GM21515 (cell line): ENCODE measurements around the gene HOXB6.

ENCODE experiments used
- ATAC-seq: cut with Tn5 transposase; IDR thresholded peaks from one replicate; pipeline ENCODE4 v1.9.1; 2021; ENCODE audit not compliant: unreplicated experiment

The HOXB6 gene

DNA sequence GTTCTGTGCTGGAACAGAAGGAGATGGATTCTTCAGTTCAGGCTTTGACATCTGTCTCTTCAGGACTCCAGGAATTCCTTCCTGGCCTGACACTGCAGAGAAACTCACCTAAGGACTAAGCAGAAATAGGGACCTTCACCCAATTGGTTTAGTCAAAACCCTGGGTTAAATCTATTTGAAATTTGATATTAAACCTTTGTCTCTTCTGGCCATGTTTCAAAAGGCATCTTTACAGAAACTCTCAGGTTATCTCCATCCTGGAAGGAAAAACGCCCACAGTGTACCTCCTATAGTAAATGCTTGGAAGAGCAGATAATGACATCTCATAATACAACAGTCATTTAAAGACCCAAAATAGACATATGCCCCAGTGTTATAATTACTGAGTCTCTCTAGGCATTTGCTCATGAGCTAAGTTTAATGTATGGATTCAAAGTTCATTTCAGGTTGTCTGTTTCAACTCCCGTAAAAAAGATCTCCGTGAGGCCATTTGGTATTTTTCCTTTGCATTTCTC is 21.0 kb downstream of the HOXB6 start:
- ATAC-seq = no peak

DNA sequence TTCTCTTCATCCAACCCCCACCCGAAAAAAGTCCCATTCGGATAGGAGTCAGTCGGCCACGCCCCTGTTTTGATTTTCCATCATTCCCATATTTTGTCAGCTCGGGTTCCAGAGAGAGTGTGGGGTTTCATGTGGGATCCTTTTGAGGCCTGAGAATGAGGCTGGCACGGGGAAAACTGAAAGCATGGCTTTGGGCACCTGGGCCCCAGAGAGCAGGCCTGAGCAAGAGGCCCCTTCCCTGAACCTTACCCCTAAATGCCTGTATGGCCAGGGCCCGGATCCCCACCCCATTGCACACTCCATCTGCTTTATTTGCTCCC is 22.1 kb downstream of the HOXB6 start:
- ATAC-seq = no peak

DNA sequence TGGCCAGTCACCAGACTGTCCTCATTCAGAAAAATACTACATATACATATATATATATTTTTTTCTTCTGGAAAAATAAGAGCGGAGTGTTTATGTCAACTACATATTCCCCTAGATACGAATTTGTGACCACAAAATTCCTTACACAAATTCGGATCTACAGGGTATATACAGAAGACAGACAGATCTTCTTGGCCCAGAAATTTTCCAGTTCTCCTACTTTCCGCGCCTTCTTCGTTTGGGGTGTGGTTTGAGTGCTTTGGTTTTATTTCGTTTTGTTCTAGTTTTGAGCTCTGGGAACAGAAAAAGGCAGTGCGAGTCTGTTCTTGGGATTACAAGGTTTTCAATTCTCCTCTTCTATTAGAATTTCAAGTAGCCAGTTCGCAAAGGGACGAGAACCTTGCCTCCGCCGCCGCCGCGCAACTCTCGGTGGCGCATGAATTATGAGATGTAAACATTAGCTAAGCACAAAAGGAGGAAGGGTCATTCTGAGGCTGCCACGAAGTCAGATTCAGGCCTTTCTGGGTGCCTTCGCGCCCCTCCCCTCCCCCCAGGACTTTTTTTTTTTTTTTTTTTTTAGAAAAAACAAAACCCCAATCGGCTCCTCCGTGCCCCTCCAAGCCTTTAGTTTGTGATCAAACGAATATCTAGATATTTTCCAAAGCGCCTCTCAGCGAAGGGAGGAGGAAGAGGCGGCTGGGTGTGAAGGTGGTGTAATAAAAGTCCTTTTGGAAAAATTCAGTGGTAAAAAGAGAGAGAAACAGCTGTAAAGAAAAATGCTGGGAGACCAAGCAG is 24.8 kb downstream of the HOXB6 start:
- no peak for ATAC-seq

DNA sequence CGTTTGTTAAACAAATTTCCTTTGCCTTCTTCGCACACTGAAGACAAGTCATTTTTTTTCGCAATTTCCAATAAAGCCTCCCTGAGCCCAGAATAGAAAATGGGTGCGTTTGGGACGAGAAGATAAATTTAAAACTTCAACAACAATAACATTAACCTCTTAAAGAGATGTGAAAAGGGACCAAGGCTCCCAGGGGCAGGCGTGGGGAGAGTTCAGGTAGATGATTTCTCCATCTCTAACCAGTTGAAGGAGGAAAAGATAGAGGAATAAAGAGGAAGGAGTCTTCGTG is 25.4 kb downstream of the HOXB6 start:
- no peak for ATAC-seq

DNA sequence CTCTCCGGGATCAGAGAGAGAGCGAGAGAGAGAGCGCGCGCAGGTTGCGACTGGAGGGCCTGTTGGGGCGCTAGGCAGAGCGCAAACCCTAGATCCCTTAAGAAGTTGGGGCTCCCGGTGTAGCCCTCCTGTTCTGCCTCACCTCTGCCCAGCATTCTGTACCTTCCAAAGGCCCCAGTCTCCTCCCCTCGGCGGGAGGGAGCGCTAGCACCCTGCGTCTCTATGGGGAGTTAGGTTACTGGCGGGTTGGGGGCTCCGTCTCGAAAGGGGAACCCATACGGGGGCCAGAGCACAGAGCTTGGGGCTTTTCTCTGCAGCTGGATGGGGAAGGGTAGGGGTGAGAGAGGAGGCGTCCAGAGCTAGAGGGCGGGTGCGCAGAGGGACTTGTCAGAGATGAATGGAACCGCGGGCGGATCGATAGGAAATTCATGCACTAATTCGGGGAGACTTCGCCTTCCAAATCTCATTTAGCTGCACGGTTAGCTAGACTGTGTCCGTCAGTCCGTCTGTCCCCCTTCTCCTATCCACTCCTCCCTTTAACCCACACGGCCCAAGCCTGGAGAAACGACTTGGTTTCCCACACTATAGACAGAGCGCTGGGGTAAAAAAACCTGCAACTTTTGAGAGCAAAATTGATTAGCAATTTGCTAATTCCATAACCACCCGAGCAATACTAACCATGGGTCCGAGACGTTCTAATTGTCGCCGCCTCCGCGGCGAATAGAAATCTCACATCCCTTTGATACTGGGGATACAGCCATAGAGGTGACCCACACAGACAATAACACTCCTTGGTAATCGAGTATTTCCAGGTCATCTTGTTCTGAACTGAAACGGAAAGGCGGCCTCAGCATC is 25.9 kb downstream of the HOXB6 start:
- no peak for ATAC-seq

DNA sequence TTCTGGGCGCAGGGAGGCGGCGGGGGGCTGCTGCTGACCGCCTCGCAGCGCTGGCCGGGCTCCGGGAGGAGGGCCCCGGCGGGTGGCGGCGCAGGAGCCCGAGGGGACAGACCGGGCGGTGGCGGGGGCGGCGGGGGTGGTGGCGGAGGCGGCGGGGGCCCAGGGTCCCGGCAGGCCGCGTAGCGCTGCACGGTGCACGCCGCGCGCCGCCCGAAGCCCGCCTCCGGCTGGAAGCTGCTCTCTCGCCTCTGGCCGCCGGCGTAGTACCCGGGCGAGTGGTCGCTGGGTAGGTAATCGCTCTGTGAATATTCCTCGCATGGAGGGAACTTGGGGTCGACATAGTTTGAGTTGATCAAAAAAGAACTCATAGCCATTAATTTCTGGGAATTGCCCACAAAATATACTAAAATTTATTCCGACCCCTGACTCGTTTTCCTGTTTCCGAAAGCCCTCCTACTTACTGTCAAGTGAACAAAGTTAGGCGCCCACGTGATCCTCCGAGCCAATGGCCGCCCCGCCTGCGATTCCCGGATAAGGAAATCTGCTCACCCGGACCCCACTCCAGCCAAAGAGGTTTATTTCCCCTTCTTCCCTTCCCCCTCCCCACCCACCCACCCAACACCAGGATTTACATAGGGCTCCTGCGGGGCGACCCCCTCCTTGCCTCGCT is 26.7 kb downstream of the HOXB6 start, which contains the start of gene HOXB4:
Gene HOXB4 (minus strand): TSS at position 405 of the 670 bp plus-strand sequence. CDS start 31 bp downstream, at position 374.
- no peak for ATAC-seq

DNA sequence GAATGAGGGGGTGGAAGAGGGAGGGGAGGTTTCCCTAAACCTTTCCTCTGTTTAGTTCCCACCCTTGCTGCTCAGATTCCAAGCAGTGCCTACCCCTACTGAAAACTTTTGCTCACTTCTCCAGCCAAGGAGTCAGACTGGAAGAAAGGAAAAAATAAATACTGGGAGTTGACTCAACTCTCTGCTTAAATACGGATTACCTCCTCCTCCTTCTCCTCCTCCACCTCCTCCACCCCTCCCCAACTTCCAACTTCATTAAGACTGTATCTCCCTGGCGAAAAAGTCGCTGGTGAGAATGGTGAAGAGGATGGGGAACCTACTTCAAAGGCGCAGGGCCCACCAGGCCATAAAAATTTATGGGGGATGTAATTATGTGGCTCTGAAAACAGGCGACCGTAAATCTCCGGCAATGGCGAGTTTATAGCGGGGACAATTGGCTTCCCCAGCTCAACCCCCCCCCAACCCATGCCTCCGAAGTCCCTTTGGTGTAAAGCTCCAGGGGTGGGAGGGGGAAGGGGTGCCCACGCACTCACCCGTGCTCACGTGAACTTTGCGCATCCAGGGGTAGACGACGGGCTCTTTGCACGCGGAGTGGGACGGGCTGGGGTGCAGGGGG is 27.3 kb downstream of the HOXB6 start:
- no peak for ATAC-seq

DNA sequence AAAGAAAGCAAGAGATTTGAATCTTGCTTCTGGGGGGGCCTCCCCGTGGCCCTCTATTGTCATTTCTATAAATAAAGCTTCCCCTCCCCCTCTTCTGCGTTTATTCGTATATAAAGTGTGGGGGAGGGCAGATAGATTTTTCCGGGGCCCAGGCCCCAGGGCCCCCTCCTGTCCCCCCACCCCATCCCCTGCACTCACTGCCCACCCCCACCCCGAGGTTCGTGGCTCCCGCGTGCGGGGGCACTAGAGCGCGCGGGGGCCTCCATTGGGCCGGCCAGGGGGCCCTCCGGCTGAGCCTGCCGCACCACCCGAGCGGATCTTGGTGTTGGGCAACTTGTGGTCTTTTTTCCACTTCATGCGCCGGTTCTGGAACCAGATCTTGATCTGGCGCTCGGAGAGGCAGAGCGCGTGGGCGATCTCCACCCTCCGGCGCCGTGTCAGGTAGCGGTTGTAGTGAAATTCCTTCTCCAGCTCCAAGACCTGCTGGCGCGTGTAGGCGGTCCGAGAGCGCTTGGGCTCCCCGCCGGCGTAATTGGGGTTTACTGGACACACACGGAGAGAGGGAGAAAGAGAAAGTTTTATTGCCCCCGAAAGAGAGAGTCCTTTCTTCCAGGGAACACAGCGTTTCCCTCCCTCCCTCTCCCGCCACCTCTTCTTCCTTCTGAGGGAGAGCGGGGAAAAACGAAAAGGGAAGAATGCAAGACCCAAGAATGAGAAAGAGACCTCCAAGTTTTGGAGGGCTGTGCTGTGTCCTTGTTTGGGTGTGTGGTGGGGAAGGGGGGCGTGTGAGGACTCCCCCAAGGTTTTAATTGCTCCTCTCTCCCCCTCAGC is 28.1 kb downstream of the HOXB6 start:
- no peak for ATAC-seq

DNA sequence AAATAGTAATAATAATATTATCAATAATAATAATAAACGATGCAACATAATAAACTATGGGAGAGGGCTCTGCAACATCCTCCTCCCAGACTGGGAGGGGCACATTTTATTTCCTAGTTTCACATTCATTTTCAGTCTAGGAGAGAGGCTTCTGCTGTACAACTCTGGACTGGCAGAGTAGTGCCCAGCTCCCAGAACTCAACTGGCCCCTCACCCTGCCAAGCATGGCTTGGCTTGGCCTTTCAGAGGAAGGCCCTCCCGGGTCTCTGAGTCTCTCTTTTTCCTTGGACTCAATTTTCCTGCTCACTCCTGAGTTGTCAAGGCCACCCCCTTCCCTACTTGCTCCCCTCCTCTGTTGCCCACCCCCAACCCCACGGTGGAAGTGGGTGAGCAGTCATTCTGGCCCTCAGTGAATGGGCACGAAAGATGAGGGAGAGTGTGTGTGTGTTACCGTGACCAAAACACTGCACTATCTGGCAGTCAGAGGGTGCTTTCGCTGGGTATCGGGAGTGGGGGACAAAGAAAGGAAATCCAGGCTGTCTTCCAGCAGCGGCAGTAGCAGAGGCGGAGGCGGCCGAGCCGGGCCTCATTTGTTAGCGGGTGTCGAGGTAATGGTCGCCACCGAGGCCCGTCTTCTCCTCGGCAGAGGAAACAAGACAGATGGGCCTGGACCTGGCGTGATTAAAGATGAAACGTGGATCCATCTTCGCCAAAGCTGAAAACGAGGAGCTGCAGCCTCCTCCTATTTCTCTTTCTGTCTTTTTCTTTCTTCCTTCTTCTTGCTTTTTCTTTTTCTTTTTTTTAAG is 28.9 kb downstream of the HOXB6 start:
- ATAC-seq = no peak

DNA sequence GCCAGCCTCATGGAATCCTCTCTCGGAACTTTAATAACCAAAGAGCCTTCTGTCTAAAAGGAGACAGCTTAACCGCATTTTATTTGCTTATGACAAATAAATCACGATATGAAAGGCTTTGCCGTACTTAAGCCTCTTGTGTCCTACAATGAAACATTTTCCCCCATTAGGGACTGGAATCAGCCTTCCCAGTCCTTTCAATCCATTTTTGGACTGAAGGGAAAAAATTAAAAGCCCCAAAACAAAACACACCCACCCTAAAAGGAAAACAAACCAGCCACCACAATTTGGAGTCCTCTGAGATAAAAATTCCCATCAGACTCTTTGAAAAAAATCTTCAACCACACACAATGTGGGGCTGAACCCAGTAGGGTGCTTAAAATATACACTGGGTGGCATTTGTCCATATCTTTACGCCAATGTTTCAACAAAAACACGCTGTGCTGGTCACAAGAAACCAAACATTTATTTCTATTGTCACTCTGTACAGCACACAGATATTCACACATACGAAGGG is 29.7 kb downstream of the HOXB6 start:
- no peak for ATAC-seq

DNA sequence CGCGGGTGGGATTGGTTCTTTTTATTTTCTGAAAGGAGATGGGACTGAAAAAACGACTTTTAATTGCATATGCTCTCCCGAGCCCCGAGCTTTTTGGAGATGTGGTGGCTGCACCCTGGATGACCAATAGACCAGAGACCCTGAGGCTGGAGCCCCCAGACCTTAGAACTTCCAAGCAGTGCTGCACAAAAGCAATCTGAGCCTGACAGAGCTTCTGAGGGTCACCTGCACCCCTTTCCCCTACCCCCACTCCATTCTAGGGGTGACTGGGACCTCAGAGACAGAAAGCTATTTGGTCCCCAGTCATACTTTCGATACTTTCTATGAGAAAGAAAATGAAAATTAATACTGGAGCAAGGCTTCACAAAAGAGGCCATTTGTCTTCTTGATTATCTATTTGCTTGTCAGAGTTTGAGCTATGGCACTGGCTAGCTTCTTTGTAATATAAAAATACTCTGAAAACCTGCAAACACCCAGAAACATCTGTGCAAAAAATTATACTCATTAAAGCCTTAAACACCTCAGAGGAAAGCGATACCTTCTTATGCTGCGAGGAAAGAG is 30.2 kb downstream of the HOXB6 start:
- no peak for ATAC-seq

DNA sequence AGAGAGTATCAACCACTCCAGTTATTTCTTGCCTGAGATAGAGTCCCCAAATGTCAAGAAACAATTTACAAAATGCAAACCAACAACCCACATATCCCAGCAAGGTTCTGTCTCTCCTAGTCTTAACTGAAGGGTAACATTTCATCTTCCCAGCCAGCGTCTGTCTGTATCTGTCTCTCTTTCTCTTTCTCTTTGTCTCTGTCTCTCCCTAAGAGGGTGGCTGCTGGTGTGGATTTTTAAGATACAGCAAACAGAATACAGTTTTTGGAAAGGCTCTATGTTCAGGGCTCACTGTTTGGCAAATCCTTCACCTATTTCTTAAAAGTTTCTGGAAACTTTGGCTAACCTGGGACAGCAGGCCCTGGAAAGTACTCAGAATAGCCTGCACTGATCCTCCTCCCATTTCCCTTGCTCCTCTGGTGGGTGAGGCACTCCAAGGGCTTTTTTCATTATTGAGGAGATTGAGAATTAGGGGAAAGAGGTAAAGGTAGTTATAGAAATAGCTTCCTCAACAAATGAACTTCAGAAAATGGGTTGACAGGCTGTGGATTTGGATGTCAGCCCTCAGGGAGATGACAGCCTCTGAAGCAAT is 32.9 kb downstream of the HOXB6 start:
- no peak for ATAC-seq

DNA sequence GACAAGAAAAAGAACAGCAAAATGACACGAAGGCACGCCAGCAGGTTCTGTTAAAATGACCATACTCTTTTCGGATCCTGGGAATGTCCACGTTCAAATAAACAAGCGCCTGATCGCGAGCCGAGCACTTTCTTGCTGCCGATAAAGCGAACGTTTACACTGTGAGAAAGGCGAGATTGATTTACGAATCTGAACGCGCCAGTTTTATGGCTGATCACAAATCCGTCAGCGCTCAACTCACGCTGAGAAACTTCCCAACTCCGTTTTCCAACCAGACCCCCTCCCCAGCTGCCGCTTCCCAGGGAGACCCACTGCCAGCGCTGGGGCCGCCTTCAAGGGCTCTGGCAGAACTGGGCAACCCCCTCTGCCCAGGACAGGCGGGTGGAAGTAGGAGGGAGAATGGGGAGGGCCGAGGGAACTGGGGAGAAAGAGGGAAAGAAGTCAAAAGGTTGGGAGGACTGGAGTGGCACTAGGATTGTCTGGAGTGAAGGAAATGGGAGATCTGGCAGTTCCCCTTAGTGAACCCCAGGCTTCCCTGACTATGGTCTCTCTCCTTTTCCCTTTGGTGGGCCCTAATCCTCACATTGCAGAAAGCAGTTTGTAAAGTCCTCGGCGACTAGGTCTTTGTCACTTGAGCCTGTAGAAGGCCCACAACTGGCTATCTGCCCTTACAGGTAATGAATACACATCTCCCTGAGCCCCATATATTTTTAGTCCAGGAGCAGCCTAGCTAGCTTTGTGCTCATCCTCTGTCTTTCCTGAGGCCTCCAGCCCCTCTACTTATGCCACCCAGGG is 33.6 kb downstream of the HOXB6 start:
- ATAC-seq = no peak

DNA sequence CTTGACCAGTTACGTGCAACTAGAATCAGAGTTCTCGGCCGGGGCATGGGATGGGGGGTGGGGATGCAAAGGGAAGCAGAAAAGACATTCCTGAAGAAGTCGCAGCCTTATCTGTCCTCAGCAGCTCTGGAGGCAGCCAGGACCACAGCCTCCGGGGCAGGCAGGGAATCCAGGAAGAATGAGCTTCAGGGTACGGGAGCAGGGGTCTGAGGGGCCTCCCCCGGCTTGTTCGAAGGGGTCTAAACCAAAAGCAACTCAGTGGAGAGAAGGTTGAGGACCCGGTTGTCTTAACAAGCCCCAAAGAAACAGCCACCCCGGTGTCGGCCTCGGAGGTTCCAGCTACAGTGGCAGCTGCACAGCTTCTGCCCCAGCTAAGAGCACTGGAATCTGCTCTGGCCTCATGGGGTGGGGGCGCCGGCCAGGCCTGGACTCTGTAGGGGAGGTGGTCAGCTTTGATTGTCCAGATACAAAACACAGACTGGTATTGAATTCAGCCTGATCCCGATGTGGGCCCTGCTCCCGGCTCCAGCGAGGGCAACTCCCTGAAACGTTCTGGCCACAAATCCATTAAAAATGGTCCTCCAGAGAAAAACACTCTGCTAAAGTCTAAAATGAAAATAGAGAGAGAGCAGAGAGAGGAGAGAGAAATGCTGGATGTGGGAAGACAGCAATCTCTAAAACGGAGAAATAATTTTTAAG is 34.3 kb downstream of the HOXB6 start:
- no peak for ATAC-seq

DNA sequence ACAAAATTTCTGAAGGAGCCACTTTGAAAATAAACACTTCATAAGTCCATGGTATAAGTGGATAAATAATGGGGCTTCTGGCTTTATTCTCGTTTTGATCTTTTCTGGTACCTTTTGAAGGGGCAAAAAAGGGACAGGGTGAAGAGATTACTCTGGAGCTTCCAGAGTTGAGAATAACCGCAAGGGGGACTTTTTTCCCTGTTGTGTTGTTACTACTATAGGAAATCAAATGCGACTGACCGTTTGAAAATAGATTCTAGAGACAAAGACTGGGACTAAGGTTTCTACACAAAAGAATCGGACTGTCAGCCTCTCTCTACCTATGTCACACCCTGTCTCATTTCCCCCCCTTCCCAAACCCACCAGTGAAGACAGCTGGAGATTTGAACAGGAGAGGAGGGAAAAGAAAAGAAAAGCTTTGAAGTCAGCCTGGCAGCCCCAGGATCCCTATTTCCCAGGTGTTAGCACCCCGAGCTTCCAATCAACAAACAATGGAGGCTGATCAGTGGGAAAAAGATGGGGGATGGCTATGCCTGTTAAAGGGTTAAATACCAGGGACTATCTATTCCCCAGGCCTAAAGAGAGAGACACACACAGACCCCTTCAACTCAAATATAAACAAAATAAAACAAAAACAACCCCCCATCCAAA is 35.0 kb downstream of the HOXB6 start:
- no peak for ATAC-seq

DNA sequence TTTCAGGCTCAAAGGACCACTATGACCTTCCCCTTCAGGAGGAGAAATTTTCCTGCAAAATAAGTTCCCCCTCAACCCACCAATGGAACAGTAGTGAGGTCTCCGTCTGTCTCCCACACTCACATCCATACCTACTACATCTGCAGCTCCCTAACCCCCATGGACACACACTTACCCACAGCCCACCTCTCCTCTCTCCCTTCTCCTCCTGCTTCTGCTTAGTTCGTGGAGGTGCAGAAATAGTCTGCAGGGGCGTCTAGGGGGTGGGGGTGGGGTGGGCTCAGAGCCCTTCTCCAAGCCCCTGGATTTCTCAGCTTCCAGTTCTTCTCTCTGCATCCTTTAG is 35.6 kb downstream of the HOXB6 start:
- no peak for ATAC-seq
